CD4-positive, alpha-beta T cell treated with Interleukin-17A for 4 hours (primary cell): Measurements from ENCODE around the gene CAMK2N2.
A peak's percentile ranks its signal among the peaks of the same experiment; 100 is the strongest.

Experiments
- DNase-seq: peaks from one replicate; pipeline ENCODE4 v3.0.0-alpha.2; 2020; ENCODE audit warnings: mixed read lengths

CAMK2N2 gene

DNA sequence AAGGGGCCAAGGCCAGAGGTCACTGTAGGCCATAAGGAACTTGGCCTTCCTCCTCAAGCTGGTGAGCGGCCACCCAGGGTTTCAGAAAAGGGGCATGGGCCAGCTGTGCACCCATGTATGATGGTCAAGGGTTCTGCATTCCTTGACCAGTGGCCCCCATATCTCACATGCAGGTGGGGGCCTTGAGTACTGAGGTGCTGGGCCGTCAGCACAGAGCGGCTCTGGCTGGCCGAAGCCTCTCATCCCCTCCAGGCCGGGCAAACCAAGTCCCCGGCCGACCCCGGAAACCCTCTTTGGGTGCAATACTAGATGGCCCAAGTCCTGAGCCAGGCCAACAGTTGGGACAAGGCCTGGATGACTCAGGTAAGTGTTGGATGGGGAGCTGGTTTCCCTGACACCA is 22.1 kb downstream of the CAMK2N2 start:
- no peak for DNase-seq

DNA sequence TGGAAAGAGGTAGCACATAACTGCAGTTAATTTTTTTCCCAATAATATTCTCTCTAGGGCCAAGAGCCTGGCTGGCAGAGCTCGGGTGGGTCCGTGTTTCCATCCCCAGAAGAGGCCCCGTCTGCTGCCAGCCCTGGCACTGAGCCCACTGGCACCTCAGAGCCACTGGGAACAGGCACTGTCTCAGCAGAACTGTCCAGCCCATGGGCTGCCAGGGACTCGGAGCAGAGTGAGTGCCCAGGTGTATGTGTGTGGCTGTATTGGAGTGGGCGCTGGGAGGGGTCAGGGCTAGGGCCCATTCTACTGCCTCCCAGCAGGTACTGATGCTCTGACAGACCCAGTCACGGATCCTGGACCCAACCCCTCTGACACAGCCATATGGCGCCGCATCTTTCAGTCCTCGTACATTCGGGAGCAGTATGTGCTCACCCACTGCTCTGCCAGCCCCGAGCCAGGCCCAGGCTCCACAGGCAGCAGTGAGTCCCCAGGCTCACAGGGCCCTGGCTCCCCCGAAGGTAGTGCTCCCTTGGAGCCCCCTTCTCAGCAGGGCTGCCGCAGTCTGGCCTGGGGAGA is 23.0 kb downstream of the CAMK2N2 start:
- DNase-seq, result no peak

DNA sequence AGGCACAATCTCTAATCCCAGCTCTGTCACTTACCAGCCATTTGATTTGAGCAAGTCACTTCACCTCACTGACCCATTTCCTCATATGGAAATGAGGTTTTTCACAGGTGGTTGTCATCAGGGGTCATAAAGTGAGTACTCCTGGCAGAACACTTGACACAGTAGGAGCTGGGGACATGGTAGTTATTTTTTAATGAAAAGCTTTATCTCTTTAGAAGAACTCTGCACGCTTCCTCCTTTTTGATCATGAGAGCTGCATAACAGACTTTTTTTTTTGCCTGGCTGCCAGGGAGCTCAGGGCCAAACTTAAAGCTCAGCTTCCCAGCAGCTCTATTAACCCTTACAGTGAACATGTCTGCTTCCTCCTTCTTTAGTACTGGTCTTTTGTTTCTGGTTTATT is 23.5 kb downstream of the CAMK2N2 start:
- no peak for DNase-seq

DNA sequence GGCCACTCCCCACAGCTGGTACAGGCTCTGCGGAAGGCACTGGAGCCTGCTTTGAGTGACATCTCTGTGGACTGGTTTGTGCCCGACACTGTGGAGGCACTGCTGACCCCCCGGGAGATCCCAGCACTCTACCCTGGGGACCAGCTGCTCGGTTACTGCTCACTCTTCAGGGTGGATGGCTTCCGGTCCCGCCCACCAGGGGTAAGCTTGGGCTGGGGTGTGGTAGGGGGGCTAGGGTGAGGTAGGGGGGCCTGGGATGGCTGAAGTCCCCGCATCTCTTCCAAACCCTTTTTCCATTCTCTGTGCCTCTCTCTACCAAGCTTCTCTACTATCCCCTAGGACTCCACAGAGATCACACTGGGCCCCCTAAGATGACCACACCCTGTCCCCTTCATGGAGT is 24.1 kb downstream of the CAMK2N2 start:
- no peak for DNase-seq

DNA sequence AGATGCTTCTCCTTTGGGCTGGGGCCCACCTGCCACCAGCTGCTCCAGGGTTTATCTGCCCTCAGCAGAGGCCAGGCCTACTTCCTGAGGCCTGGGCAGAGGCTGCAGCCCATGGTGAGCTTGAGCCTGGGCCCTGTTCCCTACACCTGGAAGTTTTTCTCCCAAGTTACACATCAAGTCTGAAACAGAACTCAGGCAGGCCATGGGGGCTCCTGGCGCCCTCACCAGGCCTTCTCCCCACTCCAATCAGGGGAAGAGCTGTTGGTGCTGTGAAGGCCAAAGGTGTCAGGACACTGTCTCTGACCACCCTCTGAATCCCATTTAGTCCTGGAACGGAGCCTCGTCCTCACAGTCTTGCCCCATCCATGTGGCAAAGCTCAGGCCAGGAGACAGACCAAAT is 24.7 kb downstream of the CAMK2N2 start:
- no peak for DNase-seq

DNA sequence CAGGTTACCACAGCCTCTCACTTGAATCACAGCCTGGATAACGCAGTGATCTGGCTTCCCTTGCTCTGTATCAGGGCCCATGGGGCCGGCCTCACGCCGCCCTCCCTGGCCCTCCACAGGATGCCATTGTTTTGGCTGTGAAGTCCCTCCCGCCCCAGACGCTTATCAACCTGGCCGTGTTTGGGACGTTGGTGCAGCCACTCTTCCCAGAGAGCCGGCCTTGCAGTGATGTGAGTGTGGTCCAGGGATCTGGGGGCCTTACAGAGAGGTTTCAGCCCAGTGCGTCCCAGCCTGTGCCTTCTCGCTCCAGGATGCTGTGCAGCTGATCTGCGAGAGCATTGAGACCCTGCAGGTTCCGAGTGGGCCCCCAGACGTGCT is 25.3 kb downstream of the CAMK2N2 start:
- DNase-seq, result no peak

DNA sequence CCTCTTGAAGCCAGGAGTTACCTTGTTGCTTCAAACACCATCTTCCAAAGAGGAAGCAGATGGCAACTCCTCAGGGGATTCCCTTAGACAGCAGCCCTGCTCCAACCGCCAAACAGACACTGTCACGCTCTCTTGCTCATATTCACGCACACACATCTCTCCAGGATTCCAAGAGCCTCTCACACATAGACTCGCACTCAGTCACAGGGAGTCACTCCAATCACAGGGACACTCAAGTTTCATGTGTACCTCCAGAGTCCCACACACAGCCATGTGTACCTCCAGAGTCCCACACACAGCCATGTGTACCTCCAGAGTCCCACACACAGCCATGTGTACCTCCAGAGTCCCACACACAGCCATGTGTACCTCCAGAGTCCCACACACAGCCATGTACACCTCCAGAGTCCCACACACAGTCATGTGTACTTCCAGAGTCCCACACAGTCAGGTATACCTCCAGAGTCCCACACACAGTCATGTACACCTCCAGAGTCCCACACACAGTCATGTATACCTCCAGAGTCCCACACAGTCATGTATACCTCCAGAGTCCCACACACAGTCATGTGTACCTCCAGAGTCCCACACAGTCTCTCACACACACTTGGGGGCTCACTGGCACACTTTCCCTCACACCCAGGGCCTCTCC is 25.8 kb downstream of the CAMK2N2 start:
- DNase-seq, result no peak

DNA sequence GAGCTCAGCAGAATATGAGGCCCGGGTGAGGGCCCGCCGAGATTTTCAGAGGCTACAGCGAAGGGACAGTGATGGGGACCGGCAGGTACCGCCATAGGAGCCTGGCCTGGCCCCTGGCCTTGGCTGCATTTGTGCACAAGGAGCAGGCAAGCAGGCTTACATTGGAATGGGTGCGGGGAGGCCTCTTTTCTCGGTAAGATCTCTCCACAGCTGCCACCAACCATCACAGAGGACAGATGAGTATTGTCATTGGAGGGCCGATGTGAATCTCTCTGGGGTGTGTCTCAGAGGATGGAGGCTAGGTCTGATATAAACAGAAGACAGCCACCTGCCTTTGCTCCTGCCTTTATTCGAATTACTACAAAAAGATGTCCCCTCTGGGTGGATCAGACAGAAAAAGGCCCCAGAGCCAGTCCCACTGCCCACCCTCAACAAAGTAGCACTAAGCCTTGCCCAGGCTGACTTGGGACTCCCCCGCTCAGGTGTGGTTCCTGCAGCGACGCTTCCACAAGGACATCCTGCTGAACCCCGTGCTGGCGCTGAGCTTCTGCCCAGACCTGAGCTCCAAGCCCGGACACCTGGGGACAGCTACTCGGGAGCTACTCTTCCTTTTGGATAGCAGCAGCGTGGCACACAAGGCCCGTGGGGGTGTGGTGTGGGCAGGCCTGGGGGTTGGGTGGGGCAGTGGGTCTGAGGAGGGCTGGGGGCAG is 26.5 kb downstream of the CAMK2N2 start:
- DNase-seq, result no peak

DNA sequence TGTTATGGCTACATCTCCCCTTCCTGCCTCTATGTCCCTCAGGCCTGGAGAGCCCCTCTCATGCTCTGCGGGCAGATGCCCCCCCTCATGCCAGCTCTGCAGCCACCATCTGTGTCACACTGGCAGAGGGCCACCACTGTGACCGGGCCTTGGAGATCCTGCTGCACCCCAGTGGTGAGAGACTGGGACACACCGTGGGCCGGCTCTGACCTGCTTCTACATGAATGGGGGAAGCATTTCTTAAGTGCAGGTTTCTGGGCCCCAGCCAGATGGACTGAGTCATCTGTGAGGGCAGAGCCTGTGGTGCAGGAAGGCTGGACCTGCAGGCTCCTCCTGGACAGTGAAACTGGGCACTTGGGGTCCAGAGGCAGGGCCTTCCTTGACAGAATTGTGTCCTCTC is 27.1 kb downstream of the CAMK2N2 start:
- DNase-seq, result no peak

DNA sequence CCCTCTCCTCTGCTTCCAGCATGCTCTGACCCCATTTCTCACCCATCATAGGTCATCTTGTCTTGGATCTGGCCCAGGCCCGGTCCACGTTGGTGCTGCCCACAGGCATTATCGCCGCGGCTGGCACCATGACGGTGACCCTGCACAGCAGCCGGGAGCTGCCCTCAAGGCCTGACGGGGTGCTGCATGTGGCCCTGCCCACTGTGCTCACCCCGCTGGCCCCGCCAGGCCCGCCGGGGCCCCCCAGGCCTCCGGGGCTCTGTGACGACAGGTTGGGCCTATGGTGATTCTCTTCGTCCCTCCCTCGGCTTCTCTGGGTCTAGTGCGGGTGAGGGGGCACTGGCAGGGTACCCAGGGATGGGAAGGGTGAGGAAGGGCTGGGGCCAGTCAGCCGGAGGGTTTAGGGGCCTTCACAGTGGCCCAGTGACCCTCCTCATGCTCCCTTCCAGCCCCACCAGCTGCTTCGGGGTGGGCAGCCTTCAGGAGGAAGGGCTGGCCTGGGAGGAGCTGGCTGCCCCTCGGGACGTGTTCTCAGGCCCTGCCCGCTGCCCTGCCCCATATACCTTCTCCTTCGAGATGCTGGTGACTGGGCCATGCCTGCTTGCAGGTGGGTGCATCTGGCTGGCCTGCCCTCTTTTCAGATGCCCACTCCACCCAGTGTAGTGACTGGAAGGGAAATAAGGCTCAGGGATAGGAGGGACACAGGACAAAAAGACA is 28.1 kb downstream of the CAMK2N2 start:
- no peak for DNase-seq

DNA sequence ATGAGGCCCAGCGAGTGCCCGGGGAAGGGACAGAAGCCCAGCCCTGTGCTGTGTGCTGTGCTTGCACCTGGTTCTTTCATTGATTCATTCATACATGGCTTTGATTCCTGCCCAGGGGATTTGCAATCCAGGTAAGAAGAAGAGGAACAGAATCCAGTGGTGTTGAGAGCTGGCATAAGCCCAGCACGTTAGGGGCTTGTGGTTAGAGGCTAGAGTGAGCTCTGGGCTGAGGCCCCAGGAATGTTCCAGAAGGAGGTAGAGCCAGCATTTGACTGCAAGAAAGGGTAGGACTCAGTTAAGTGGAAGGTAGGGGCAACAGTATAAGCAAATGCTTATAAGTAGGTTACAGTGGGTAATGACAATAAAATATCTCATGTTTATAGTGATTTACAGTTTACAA is 29.7 kb downstream of the CAMK2N2 start:
- no peak for DNase-seq

DNA sequence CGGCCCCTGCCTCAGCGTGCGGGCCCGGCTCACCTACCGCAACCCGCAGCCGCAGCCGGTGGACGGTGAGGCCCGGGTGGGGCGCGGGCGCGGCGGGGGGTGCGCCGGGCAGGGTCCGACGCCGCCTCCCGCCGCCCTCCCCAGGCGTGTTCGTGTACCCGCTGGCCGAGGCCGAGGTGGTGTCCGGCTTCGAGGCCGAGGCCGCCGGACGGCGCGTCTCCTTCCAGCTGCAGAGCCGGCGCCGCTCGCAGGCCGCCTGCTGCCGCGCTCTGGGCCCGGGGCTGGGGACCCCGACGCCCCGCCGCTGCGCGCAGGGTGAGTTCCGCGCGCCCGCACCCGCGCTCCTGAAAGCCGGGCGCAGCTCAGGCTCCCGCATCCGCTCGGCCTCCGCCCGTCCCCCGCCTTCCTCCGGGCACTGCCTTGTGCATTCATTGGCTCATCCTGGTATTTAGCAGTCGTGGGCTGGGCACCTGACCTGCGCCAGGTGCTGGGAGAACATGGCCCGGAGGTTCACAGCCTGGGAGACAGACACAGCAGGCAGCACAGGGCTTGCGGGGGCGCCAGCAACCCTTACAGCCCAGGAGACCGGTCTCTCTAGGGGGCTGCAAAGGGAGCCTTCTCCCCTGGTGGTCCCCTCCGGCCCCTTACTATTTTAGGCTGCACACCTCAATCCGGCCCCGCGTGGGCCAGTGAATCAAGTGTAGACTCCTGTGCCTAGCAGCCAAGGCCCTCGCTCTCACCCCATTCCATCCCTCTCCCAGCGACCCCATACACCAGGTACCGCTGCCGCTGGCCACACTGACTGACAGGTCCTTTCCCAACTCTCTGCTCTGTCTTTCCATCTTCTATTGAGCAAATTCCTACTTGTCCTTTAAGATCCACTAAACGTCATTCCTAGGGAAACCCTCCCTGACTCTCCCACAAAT is 30.5 kb downstream of the CAMK2N2 start:
- DNase-seq, result peak; percentile 21

DNA sequence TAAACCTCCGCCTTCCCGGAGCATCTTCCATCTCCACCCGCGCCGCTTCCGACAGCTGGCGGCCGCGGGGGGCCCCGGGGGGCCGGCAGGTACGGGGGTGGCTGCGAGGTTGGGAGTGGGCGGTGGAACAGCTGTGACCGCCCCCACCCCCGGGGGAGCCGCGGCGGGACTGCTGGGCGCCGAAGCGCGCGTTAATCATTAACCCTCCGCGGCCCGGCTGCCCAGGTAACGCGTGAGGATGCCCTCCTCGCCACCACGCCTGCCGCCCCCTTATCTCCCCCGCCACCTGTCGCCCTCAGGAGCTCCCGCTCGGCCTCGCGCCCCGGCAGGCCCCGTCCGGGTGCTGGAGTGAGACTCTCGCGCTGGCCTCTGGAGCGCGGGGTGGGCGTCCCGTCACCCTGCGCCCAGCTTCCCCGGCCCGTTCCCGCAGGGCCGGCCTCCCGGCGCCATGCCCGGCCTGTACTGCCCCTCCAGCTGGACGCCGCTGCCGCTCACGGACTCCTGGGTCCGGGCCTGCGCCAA is 31.2 kb downstream of the CAMK2N2 start:
- DNase-seq, result no peak

DNA sequence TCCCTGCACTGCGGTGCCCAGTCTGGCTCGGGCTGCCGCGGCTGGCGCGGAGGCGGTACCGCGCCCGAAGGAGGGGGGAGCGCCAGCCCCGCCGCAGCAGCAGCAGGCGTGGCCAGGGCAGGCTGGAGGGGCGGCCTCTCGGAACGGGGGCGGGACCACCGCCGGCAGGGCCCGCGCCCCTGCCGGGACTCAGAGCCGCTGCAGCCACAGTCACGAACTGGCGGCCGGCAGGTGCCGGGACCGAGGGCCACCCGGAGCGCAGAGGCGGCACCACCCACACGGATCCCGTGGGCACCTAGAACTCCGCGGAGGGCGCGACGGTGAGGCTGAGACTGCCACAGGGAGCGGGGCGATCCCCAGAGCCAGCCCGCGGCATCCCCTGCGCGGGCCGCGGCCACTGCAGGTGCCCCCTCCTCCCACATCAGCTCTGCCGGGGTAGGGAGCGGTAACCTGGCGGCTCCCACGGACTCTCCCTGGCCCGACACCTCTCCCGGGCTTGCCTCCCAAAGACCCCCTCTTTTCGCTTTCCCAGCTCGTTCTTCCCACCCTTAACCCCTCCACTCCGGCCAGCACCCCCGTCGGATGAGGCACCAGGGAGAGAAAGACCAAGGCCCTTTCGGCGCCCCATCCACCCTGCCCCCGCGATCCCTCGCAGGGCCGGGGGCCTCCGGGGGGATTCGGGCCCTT is 31.8 kb downstream of the CAMK2N2 start, which contains the start of gene VWA5B2:
Gene VWA5B2, plus strand, starts transcription at position 192 of the 687 bp plus-strand sequence. CDS start 944 bp downstream, outside the sequence.
- peak; percentile 80 for DNase-seq

DNA sequence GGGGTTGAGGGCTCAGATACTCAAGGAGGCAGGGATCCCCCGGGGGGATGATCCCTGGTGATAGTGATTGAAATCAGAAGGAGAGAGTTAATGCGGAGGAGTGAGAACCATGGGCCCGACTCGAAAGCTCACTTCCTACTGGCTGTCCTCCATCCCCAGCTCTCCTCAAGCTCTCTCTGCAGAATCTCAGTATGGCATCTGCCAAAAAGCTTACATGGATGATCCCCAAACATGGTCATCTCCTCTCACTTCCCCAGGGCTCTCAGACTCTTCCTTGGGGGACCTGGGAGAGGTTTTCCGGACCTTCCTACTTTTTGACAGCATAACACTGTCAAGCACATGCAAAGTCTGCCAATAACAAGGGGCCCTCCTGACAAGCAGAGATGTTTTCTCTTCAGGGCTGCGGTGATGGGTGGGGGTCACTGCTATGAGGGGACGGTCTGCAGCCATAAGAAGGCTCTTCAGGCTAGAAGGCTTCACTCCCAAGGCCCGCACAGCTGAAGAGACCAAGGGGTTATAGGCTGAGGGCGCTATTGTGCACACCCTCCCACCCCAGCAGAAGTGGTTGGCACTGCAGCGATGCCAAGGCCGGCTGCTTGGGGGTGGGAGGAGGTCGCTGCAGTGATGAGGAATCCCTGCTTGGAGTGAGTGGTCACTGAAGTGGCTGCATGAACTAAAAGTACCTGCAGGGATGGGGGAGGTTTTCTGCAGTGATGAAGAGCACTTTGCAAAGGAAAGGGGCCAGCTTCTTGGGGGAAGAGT is 32.8 kb downstream of the CAMK2N2 start:
- no peak for DNase-seq

DNA sequence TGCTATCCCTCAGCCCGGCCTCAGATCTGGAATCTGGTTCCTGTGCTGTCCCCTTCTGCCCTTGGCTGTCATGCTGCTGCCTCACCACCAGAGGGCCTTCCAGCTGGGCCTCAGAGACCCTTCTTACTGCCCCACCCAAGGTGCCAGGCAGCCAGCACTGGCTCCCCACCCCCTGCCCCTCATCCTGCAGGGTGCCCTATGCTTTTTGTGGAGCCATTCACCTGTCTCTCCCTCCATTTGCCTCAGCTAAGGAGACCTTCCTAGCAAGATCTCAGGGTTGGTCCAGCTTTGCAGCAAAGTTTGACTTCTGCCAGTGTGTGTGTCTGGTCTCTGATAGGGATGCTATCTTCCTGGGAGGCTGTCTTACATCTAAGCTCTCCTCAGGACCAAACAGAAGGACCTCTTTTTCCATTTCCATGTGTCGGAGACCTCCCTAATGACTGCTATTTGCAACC is 33.8 kb downstream of the CAMK2N2 start:
- DNase-seq, result peak; percentile 67

DNA sequence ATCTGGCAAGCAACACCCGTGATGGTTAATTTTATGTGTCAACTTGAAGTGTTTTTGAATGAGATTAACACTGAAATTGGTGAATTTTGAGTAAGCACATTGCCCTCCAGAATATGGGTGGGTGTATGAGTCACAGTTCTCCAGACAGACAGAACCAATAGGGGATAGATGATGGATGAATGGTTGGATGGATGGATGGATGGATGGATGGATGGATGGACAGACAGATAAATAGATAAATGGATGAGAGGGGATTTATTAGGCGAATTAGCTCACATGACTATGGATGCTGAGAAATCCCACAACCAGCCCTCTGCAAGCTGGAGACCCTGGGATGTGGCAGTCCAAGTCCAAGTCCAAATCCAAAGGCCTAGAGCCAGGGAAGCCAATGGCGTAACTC is 37.4 kb downstream of the CAMK2N2 start:
- DNase-seq, result no peak

DNA sequence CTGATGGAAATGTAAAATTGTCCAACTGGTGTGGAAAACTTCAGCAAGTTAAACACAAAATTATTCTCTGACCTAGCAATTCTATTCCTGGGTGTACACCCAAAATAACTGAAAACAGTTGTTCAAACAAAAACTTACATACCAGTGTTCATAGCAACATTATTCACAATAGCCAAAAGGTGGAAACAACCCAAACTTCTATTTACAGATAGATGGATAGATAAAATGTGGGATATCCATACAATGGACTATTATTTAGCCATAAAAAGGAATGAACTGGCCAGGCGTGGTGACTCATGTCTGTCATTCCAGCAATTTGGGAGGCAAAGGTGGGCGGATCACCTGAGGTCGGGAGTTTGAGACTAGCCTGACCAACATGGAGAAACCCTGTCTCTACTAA is 38.8 kb downstream of the CAMK2N2 start:
- DNase-seq, result no peak

DNA sequence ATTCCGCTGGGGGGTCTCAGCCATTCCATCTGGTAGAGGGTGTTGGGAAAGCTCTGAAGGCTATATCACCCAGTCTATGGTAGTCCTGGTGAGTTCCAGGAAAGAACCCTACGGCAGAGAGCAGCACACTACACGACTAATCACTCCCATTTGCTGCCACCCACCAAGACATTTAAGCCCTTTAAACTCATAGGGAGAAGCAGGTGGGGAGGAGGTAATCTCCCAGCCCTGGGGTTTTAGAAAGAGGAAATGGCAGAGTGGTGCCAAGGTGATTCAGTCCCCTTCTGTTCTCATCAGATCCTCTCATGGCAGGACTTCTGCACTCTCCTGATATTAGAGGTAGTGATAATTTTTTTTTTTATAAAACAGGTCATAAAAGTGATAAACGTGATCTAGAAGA is 42.5 kb downstream of the CAMK2N2 start:
- no peak for DNase-seq

DNA sequence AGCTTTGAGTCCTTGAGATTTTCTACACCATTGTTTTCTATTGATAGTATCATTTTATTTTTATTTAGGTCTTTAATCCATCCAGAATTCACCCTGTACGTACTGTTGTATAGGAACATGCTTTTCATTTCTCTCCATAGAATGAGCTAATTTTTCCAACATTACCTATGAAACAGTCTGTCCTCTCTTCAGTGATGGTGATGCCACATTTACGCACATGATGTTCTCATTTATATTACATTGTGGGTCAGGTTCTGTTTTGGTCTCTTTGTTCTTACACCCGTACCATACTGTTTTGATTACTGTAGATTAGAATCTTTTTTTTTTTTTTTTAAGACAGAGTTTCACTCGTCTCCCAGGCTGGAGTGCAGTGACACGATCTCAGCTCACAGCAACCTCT is 49.6 kb downstream of the CAMK2N2 start:
- no peak for DNase-seq

DNA sequence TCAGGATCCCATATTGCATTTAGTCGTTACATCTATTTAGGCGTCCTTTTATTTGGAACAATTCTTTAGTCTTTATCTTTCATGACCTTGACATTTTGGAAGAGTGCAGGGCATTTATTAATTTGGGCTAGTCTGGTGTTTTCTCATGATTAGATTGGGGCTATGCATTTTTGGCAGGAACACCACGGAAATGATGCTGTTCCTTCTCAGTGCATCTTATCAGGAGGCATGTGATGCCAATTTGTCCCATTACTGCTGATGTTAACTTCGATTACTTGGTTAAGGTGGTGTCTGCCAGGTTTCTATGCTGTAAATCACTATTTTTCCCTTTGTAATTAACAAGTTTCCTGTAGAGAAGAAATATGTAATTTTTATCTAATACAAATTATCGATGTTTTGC is 50.1 kb downstream of the CAMK2N2 start:
- no peak for DNase-seq
